ENCODE results near the gene MCHR2.
"Not testable (repeated sequence)": the region's sequence is repeated elsewhere in the genome, so short reads cannot be mapped to it uniquely, and the experiment has no call there.

Gene MCHR2, protein sequence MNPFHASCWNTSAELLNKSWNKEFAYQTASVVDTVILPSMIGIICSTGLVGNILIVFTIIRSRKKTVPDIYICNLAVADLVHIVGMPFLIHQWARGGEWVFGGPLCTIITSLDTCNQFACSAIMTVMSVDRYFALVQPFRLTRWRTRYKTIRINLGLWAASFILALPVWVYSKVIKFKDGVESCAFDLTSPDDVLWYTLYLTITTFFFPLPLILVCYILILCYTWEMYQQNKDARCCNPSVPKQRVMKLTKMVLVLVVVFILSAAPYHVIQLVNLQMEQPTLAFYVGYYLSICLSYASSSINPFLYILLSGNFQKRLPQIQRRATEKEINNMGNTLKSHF

DNA sequence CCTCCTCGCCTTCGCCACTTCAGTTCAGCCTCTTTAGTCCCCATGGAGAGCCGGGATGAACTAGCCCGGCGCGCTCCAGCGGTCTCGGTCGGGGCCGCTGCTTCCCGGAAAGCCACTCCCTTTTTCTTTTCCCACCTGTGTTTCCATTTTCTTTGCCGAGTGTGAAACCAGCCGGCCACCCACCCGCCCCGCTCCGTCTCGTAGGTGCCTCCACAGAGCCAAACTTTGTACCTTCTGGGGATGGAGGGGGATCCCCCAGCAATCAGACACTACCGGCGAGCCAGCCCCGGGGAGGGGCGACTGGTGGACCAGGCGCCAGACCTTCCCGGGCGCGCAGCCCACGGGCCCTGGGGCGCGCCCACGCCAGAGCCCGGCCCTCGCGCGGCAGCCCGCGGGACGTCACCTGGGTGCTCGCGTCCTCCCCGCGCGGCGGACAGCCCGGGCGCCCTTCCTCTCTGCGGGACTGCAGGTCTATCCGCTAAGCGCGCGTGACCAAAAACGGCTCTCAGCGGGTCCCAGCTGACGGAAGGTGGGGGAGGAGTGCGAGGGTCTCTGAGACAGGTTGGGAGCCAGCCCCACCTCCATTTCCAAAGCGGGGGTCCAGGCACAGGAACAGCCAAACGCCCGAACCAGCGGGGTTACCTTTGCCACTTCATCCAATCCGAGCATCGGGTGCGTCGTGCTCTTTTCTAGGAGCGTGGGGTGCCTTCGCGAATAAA lies at the start of gene MCHR2:
Gene MCHR2, minus strand, starts transcription at position 691 of the 719 bp plus-strand sequence. CDS start 38,076 bp downstream, outside the sequence.
- Mint-ChIP-seq H3K4me1 (ENCODE audit: low read depth) (no peaks in the 10 kb centered on the region), H3K27me3 (ENCODE audit: low read depth) (peaks cover 43% of the 10 kb centered on the region), H3K4me3 (no peak within 1 kb of the TSS), H3K9me3 (no peaks in the 10 kb centered on the region), H3K36me3 (ENCODE audit: low read depth) (no peaks in the 10 kb centered on the region), H3K27ac (no peak within 1 kb of the TSS)
- no peak for DNase-seq (ENCODE audit: low spot score)

- H3K4me3 Mint-ChIP-seq; H3K27me3 Mint-ChIP-seq (ENCODE audit: low read depth); H3K27ac Mint-ChIP-seq; DNase-seq (ENCODE audit: low spot score); H3K4me1 Mint-ChIP-seq (ENCODE audit: low read depth); H3K36me3 Mint-ChIP-seq (ENCODE audit: low read depth): not testable (repeated sequence)
- peaks cover 10% of the 10 kb centered on the region for H3K9me3 Mint-ChIP-seq
Measured at GRCh38 chr6:100038546-100038945, 44.5 kb upstream of the MCHR2 start.

- Mint-ChIP-seq H3K36me3 (ENCODE audit: low read depth) (no peaks in the 10 kb centered on the region), H3K4me3 (no peak overlapping the region), H3K9me3 (peaks cover 14% of the 10 kb centered on the region), H3K27me3 (ENCODE audit: low read depth) (no peaks in the 10 kb centered on the region), H3K27ac (no peak overlapping the region), H3K4me1 (ENCODE audit: low read depth) (peaks cover 4% of the 10 kb centered on the region)
- no peak for DNase-seq (ENCODE audit: low spot score)
Measured at GRCh38 chr6:100035873-100036653, 42.0 kb upstream of the MCHR2 start.

GRCh38 chr6:100023798-100024197 lies 29.8 kb upstream of the MCHR2 start:
- Mint-ChIP-seq H3K9me3 (no peaks in the 10 kb centered on the region), H3K4me1 (ENCODE audit: low read depth) (no peaks in the 10 kb centered on the region), H3K27ac (no peak overlapping the region), H3K27me3 (ENCODE audit: low read depth) (no peaks in the 10 kb centered on the region), H3K36me3 (ENCODE audit: low read depth) (no peaks in the 10 kb centered on the region), H3K4me3 (no peak overlapping the region)
- DNase-seq (ENCODE audit: low spot score): no peak

DNA sequence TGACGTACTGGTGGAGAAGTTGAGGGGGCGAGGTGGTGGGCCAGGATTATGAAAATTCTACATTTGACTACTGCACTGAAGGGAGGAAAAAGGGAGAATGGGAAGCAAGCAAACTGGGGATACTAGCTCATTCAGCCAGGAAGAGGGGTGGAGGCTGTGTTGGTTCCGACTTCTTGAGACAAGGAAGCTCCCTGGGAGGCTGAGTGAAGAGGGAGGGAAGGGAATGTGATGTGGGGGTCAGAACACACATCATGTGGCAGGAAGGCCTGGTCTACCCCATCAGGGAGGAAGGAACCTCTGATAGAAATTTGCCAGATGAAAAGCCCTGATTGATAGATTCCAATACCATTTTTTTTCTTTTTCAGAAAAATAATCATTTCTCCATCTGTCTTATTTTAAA lies 28.8 kb upstream of the MCHR2 start:
- Mint-ChIP-seq H3K27ac (no peak overlapping the region), H3K27me3 (ENCODE audit: low read depth) (no peaks in the 10 kb centered on the region), H3K4me3 (no peak overlapping the region), H3K36me3 (ENCODE audit: low read depth) (no peaks in the 10 kb centered on the region), H3K9me3 (peaks cover 5% of the 10 kb centered on the region), H3K4me1 (ENCODE audit: low read depth) (no peaks in the 10 kb centered on the region)
- DNase-seq (ENCODE audit: low spot score): no peak

DNA sequence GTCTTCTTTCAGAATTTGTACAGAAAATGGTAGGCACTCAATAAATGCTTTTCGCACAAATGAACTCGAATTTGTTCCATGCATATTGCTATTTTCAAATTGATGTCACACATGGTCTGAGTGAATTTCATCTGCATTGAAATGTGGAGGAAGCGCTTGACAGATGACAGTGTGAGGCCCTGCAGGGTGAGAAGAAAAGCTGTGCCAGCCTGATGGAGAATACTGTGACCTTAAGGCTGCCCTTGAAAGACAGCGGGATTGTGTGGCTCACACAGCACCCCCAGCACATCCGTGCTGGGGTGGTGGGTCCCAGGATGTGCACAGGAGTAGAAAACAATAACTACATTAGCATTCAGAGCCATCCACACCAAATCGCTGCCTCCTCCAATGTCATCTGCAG lies 14.8 kb upstream of the MCHR2 start:
- peaks cover 16% of the 10 kb centered on the region for H3K27me3 Mint-ChIP-seq (ENCODE audit: low read depth)
- H3K4me1 Mint-ChIP-seq (ENCODE audit: low read depth): no peaks in the 10 kb centered on the region
- no peaks in the 10 kb centered on the region for H3K36me3 Mint-ChIP-seq (ENCODE audit: low read depth)
- no peaks in the 10 kb centered on the region for H3K9me3 Mint-ChIP-seq
- no peak for DNase-seq (ENCODE audit: low spot score)
- no peak overlapping the region for H3K4me3 Mint-ChIP-seq
- H3K27ac Mint-ChIP-seq: no peak overlapping the region

GRCh38 chr6:100001915-100002388 lies 7.9 kb upstream of the MCHR2 start:
- H3K27me3 Mint-ChIP-seq (ENCODE audit: low read depth): peaks cover 22% of the 10 kb centered on the region
- no peaks in the 10 kb centered on the region for H3K36me3 Mint-ChIP-seq (ENCODE audit: low read depth)
- no peaks in the 10 kb centered on the region for H3K9me3 Mint-ChIP-seq
- no peaks in the 10 kb centered on the region for H3K4me1 Mint-ChIP-seq (ENCODE audit: low read depth)
- no peak for DNase-seq (ENCODE audit: low spot score)
- H3K4me3 Mint-ChIP-seq: no peak overlapping the region
- H3K27ac Mint-ChIP-seq: no peak overlapping the region

DNA sequence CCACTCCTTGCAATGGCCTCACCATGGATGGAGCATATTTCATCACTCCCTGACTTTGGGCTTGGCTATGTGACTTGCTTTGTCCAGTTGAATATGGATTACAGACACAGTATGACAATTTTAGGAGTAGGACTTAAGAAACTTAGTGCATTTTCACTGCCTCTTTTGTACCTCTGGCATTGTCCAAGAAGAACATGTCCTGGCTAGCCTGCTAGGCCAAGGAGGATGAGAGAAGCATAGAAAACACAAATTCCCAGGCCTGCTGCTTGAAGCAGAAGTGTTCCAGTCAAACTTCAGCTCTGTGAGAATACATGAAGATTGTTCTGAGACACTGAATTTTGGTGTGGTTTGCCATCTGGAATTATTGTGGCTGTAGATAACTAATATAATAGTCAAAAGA lies 3.1 kb upstream of the MCHR2 start:
- Mint-ChIP-seq H3K4me3 (no peak overlapping the region), H3K27ac (no peak overlapping the region), H3K27me3 (ENCODE audit: low read depth) (peaks cover 45% of the 10 kb centered on the region), H3K9me3 (no peaks in the 10 kb centered on the region), H3K4me1 (ENCODE audit: low read depth) (no peaks in the 10 kb centered on the region), H3K36me3 (ENCODE audit: low read depth) (no peaks in the 10 kb centered on the region)
- no peak for DNase-seq (ENCODE audit: low spot score)

GRCh38 chr6:99995916-99996315 lies 1.9 kb upstream of the MCHR2 start:
- Mint-ChIP-seq H3K27ac (no peak overlapping the region), H3K4me3 (no peak overlapping the region), H3K4me1 (ENCODE audit: low read depth) (no peaks in the 10 kb centered on the region), H3K36me3 (ENCODE audit: low read depth) (no peaks in the 10 kb centered on the region), H3K27me3 (ENCODE audit: low read depth) (peaks cover 41% of the 10 kb centered on the region), H3K9me3 (no peaks in the 10 kb centered on the region)
- DNase-seq (ENCODE audit: low spot score): no peak

DNA sequence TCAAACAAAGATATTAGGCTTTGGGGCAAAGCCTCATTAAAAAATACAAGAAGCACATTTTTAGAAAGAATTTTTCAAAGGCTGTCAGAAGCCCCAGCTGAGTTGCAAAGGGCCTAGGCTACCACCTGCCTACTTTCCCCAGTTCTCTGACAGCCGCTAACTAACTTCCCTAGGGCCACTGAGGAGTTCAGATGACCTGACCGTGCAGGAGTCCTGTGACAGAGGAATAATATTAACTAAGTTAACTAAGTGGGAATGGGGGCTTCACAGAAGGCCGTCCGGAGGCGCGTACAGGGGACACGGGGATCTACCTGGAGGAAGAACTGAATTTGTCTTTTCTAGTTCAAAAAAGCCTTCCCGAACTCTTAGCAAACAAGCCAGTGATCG lies 884 bp downstream of the MCHR2 start:
- Mint-ChIP-seq H3K27ac (no peak overlapping the region), H3K27me3 (ENCODE audit: low read depth) (peaks cover 45% of the 10 kb centered on the region), H3K4me3 (no peak overlapping the region), H3K9me3 (no peaks in the 10 kb centered on the region), H3K36me3 (ENCODE audit: low read depth) (no peaks in the 10 kb centered on the region), H3K4me1 (ENCODE audit: low read depth) (no peaks in the 10 kb centered on the region)
- no peak for DNase-seq (ENCODE audit: low spot score)

DNA sequence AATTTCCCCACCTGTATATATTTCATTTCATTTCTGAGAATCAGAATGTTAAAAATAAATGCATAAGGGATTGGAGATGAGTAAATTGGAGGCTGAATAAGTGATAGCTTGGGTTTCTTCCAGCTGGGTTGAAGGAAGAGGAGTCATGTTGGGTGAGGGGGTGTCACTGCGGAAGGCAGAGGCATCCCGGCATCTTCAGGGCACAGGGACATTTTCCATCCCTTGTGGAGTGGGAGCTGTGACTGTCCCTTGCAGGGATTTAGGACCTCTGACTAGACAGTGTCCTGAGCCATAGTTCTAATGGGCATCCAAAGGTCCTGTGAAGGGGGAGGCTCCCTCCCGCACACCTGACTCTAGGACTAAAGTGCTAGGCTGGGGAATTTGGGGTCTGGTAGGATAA lies 2.1 kb downstream of the MCHR2 start:
- peaks cover 42% of the 10 kb centered on the region for H3K27me3 Mint-ChIP-seq (ENCODE audit: low read depth)
- H3K4me3 Mint-ChIP-seq: no peak overlapping the region
- H3K36me3 Mint-ChIP-seq (ENCODE audit: low read depth): no peaks in the 10 kb centered on the region
- DNase-seq (ENCODE audit: low spot score): no peak
- no peaks in the 10 kb centered on the region for H3K9me3 Mint-ChIP-seq
- H3K4me1 Mint-ChIP-seq (ENCODE audit: low read depth): no peaks in the 10 kb centered on the region
- H3K27ac Mint-ChIP-seq: no peak overlapping the region

- Mint-ChIP-seq H3K4me1 (ENCODE audit: low read depth) (no peaks in the 10 kb centered on the region), H3K9me3 (no peaks in the 10 kb centered on the region), H3K27ac (no peak overlapping the region), H3K27me3 (ENCODE audit: low read depth) (no peaks in the 10 kb centered on the region), H3K4me3 (no peak overlapping the region), H3K36me3 (ENCODE audit: low read depth) (no peaks in the 10 kb centered on the region)
- DNase-seq (ENCODE audit: low spot score): no peak
Measured at GRCh38 chr6:99980741-99981140, 13.3 kb downstream of the MCHR2 start.

- no peak overlapping the region for H3K4me3 Mint-ChIP-seq
- no peaks in the 10 kb centered on the region for H3K4me1 Mint-ChIP-seq (ENCODE audit: low read depth)
- H3K9me3 Mint-ChIP-seq: no peaks in the 10 kb centered on the region
- H3K27ac Mint-ChIP-seq: no peak overlapping the region
- H3K27me3 Mint-ChIP-seq (ENCODE audit: low read depth): no peaks in the 10 kb centered on the region
- no peak for DNase-seq (ENCODE audit: low spot score)
- H3K36me3 Mint-ChIP-seq (ENCODE audit: low read depth): no peaks in the 10 kb centered on the region
Measured at GRCh38 chr6:99979953-99980352, 14.1 kb downstream of the MCHR2 start.

- no peak for DNase-seq (ENCODE audit: low spot score)
- Mint-ChIP-seq H3K27me3 (ENCODE audit: low read depth) (no peaks in the 10 kb centered on the region), H3K9me3 (no peaks in the 10 kb centered on the region), H3K36me3 (ENCODE audit: low read depth) (no peaks in the 10 kb centered on the region), H3K4me1 (ENCODE audit: low read depth) (no peaks in the 10 kb centered on the region), H3K27ac (no peak overlapping the region), H3K4me3 (no peak overlapping the region)
Measured at GRCh38 chr6:99967052-99967451, 27.0 kb downstream of the MCHR2 start.
